CD4-positive, CD25-positive, alpha-beta regulatory T cell (primary cell): ENCODE measurements around the gene COL7A1. TPM values are rescaled to one million over a fixed set of nuclear protein-coding genes. Genes with fewer than 3 reads are reported as not detected.

Experiments used
- polyA plus RNA-seq, 4 donors: library from polyadenylated mRNA; unstranded; fragments of 300-500 nt; fragmentation: Illumina TruSeq; gene quantifications; one replicate each; pipeline ENCODE4 v1.2.3, GENCODE V29; 2021
- total RNA-seq: library from RNA; stranded (reverse); gene quantifications from one replicate; pipeline ENCODE4 v1.2.3, GENCODE V29; 2022

The COL7A1 gene
- total and polyA plus RNA-seq, 5 donors from 2014 or later, result 1.1 TPM; not detected in 4

Other genes starting within 250 kb of the COL7A1 start
- gene FBXW12, start 223.1 kb downstream of the COL7A1 start, total RNA-seq, result not detected
- gene FBXW12, start 223.1 kb downstream of the COL7A1 start, polyA plus RNA-seq, result not detected
- gene PLXNB1, start 165.2 kb downstream of the COL7A1 start, total RNA-seq, result 5.2 TPM
- under 1 TPM in 1 of 4 donors, not detected in 3; 0.07 TPM for gene PLXNB1, start 165.2 kb downstream of the COL7A1 start, polyA plus RNA-seq
- gene CCDC51, start 155.2 kb downstream of the COL7A1 start, total RNA-seq, result 4.6 TPM
- 10 to 100 TPM in 1 of 4 donors, 1 to 10 TPM in 3; 7.1 to 13.7 (median 9.1) TPM for gene CCDC51, start 155.2 kb downstream of the COL7A1 start, polyA plus RNA-seq
- 248 TPM for gene TMA7, start 155.1 kb downstream of the COL7A1 start, total RNA-seq
- gene TMA7, start 155.1 kb downstream of the COL7A1 start, polyA plus RNA-seq, result 100 to 1,000 TPM; 664 to 743 (median 695) TPM
- 11.5 TPM for gene ATRIP, start 148.6 kb downstream of the COL7A1 start, total RNA-seq
- 10 to 100 TPM in 3 of 4 donors, 1 to 10 TPM in 1; 9.6 to 14.7 (median 13.3) TPM for gene ATRIP, start 148.6 kb downstream of the COL7A1 start, polyA plus RNA-seq
- 197 TPM for gene SHISA5, start 91.2 kb downstream of the COL7A1 start, total RNA-seq
- gene SHISA5, start 91.2 kb downstream of the COL7A1 start, polyA plus RNA-seq, result 100 to 1,000 TPM; 415 to 598 (median 440) TPM
- gene PFKFB4, start 38.5 kb downstream of the COL7A1 start, total RNA-seq, result 1.8 TPM
- gene PFKFB4, start 38.5 kb downstream of the COL7A1 start, polyA plus RNA-seq, result 1 to 10 TPM in 3 of 4 donors, under 1 TPM in 1; 0.96 to 1.5 (median 1.4) TPM
- not detected for gene UCN2, start 31.5 kb downstream of the COL7A1 start, total RNA-seq
- gene UCN2, start 31.5 kb downstream of the COL7A1 start, polyA plus RNA-seq, result not detected
- 111 TPM for gene UQCRC1, start 14.3 kb upstream of the COL7A1 start, total RNA-seq
- 100 to 1,000 TPM; 181 to 234 (median 206) TPM for gene UQCRC1, start 14.3 kb upstream of the COL7A1 start, polyA plus RNA-seq
- gene TMEM89, start 26.4 kb upstream of the COL7A1 start, total RNA-seq, result not detected
- gene TMEM89, start 26.4 kb upstream of the COL7A1 start, polyA plus RNA-seq, result not detected
- gene SLC26A6, start 40.1 kb upstream of the COL7A1 start, total RNA-seq, result 25.1 TPM
- gene SLC26A6, start 40.1 kb upstream of the COL7A1 start, polyA plus RNA-seq, result 1 to 10 TPM; 3.2 to 6.7 (median 5.9) TPM
- 8.8 TPM for gene CELSR3, start 67.6 kb upstream of the COL7A1 start, total RNA-seq
- gene CELSR3, start 67.6 kb upstream of the COL7A1 start, polyA plus RNA-seq, result under 1 TPM; 0.31 to 0.53 (median 0.37) TPM
- gene NCKIPSD, start 90.6 kb upstream of the COL7A1 start, total RNA-seq, result 19.2 TPM
- 10 to 100 TPM in 2 of 4 donors, 1 to 10 TPM in 2; 6.4 to 11.6 (median 10.3) TPM for gene NCKIPSD, start 90.6 kb upstream of the COL7A1 start, polyA plus RNA-seq
- 107 TPM for gene IP6K2, start 121.9 kb upstream of the COL7A1 start, total RNA-seq
- gene IP6K2, start 121.9 kb upstream of the COL7A1 start, polyA plus RNA-seq, result 10 to 100 TPM; 54.0 to 58.6 (median 55.8) TPM